HG02973 (cell line): ENCODE measurements around the gene PTPRC.

Experiments used
- ATAC-seq: cut with Tn5 transposase; IDR thresholded peaks from one replicate; pipeline ENCODE4 v1.9.1; 2021; ENCODE audit warnings: moderate library complexity; ENCODE audit not compliant: unreplicated experiment

Gene PTPRC

GRCh38 chr1:198641501-198641900 lies 2.7 kb downstream of the PTPRC start:
- peak; percentile 50 for ATAC-seq

- ATAC-seq = no peak
Measured at GRCh38 chr1:198641966-198642668, 3.3 kb downstream of the PTPRC start.

GRCh38 chr1:198642983-198643382 lies 4.1 kb downstream of the PTPRC start:
- no peak for ATAC-seq

- no peak for ATAC-seq
Measured at GRCh38 chr1:198643808-198644207, 5.0 kb downstream of the PTPRC start.

GRCh38 chr1:198647055-198647454 lies 8.2 kb downstream of the PTPRC start:
- no peak for ATAC-seq

GRCh38 chr1:198648592-198648991 lies 9.8 kb downstream of the PTPRC start:
- no peak for ATAC-seq

- no peak for ATAC-seq
Measured at GRCh38 chr1:198649232-198649967, 10.6 kb downstream of the PTPRC start.

GRCh38 chr1:198649968-198650338 lies 11.1 kb downstream of the PTPRC start:
- peak; percentile 39 for ATAC-seq

- ATAC-seq = no peak
Measured at GRCh38 chr1:198650506-198650905, 11.7 kb downstream of the PTPRC start.

GRCh38 chr1:198651650-198652400 lies 13.0 kb downstream of the PTPRC start:
- peak; percentile 38 for ATAC-seq

GRCh38 chr1:198653808-198654413 lies 15.1 kb downstream of the PTPRC start:
- no peak for ATAC-seq

- peak; percentile 33 for ATAC-seq
Measured at GRCh38 chr1:198655459-198656121, 16.8 kb downstream of the PTPRC start.

- ATAC-seq = no peak
Measured at GRCh38 chr1:198656500-198656932, 17.7 kb downstream of the PTPRC start.

GRCh38 chr1:198657550-198658064 lies 18.8 kb downstream of the PTPRC start:
- ATAC-seq = peak; percentile 37

GRCh38 chr1:198660341-198661261 lies 21.8 kb downstream of the PTPRC start:
- ATAC-seq = peak; percentile 39

- no peak for ATAC-seq
Measured at GRCh38 chr1:198662821-198663220, 24.0 kb downstream of the PTPRC start.

GRCh38 chr1:198664068-198664788 lies 25.4 kb downstream of the PTPRC start:
- ATAC-seq = no peak

GRCh38 chr1:198667186-198667585 lies 28.3 kb downstream of the PTPRC start:
- ATAC-seq = no peak

GRCh38 chr1:198667807-198668206 lies 29.0 kb downstream of the PTPRC start:
- no peak for ATAC-seq
